Measurements from ENCODE around the gene CCL8.
A peak's percentile ranks its signal among the peaks of the same experiment; 100 is the strongest.
"Not testable (repeated sequence)": the region's sequence is repeated elsewhere in the genome, so short reads cannot be mapped to it uniquely, and the experiment has no call there.

The CCL8 gene

DNA sequence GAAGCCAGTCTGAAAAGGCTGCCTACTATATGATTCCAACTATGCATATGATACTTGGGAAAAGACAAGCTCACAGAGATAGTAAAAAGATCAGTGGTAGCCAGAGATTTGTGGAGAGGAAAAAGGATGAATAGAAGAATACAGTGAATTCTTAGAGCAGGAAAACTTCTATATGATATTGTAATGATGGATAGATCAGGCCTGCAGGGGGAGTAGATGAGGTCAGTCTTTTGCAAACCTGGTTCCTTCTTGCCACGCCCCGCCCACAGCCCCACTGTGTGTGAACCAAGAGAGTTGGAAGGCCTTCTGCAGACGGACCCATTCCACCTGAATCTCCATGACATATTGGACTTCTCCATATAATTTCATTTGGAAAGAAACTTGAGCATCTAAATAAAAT lies 761 bp upstream of the CCL8 start:
- peak in 1 of 5 experiments; percentile 25 for DNase-seq

DNA sequence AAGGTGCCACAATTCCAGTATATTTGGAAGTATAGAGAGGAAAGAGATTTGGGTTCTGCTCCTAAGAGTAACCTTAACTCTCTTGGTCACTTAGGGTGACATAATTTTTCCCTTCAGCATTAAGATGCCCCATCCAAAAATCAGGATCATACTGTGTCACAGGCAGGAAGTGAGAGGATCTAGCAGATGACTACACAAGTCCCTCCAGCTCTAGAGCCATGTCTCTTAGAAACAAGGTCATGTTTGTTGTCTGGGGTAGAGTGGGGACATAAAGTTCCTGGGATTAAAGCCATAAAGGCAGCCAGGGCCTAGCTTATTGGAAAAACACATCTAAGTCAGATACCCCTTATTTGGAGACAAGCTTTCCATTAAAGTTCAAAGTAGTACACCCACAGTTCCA lies 2.7 kb downstream of the CCL8 start:
- DNase-seq = no peak

DNA sequence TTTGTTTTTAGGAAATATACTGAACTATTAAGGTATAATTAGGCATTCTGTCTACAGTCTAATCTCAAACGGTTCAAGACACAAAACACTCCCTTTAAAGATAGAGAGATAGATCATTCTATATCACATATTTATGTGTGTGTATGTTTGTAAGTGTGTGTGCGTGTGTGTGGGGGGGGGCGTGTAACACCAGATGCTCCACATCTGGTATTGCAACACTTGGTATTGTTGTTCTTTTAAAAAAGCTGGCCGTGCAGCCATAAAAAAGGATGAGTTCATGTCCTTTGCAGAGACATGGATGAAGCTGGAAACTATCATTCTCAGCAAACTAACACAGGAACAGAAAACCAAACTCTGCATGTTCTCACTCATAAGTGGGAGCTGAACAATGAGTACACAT lies 8.3 kb downstream of the CCL8 start:
- DNase-seq = not testable (repeated sequence)

DNA sequence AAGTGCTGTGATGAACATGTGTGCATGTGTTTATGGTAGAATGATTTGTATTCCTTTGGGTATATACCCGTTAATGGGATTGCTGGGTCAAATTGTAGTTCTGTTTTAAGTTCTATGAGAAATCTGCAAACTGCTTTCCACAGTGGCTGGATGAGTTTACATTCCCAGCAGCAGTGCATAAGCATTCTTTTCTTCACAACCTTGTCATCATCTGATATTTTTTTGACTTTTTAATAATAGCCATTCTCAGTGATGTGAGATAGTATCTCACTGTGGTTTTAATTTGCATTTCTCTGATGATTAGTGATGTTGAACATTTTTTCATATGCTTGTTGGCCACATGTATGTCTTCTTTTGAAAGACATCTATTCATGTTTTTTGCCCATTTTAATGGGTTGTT lies 18.5 kb downstream of the CCL8 start:
- no peak for DNase-seq

DNA sequence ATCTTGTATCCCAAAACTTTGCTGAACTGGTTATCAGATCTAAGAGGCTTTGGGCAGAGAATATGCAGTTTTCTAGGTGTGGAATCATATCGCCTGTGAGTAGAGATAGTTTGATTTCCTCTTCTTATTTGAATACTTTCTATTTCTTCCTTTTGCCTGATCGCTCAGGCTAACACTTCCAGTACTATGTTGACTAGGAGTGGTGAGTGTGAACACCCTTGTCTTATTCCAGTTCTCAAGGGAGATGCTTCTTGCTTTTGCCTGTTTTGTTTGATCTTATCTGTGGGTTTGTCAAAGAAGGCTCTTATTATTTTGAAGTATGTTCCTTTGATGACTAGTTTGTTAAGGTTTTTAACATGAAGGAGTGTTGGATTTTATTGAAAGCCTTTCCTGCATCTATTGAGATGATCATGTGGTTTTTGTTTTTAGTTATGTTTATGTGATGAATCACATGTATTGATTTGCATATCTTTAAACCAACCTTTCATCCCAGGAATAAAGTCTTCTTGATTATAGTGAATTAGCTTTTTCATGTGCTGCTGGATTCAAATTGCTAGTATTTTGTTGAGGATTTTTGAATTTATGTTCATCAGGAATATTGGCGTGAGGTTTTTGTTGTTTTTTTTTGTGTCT lies 20.0 kb downstream of the CCL8 start:
- no peak for DNase-seq

DNA sequence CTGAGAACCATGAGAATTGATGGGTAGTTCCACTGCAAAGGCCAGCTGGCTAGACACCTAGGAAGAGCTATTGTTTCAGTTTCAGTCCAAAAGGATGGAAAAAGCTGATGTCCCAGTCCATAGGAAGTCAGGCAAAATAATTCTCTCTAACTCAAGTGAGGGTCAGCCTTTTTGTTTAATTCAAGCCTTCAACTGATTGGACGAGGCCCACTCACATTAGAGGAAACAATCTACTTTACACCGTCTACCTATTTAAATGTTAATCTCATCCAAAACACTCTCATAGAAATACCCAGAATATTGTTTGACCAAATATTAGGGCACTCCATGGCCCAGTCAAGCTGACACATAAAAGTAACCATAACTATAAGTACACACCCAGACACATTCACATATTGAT lies 22.7 kb downstream of the CCL8 start:
- no peak for DNase-seq

DNA sequence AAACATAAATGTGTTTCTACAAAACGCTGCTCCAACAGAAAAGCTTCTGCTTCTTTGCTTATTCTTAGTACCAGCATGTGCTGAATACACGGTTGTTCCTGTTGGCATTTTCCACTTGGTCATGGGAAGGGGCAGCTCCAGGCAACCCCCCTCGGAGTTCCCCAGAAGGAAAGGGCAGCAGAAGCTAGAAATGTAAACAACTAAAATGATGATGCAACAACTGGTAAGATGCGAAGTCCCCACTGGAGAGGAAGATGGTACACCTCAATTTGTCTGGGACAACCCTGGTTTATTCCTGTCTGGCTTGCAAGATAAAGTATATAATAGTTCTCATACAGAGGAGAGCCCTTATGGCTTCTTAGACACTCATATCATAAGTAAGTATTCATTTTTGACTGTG lies 27.8 kb downstream of the CCL8 start:
- DNase-seq = no peak

DNA sequence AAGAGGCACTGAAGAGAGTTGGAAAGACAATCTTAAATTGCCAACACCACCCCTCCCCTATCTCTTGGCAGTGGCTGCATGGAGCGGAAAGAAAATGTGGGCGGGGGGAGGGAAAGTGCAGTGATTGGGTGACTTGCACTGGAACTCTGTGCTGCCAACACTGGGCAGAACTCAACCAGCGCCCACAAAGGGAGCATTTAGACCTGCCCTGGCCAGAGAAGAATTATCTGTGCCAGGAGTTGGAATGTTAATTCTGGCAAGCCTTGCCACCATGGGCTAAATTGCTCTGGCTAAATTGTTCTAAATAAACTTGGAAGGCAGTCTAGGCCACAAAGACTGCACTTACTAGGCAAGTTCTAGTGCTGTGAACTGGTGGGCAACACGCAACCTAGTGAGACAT lies 30.5 kb downstream of the CCL8 start:
- DNase-seq = no peak

DNA sequence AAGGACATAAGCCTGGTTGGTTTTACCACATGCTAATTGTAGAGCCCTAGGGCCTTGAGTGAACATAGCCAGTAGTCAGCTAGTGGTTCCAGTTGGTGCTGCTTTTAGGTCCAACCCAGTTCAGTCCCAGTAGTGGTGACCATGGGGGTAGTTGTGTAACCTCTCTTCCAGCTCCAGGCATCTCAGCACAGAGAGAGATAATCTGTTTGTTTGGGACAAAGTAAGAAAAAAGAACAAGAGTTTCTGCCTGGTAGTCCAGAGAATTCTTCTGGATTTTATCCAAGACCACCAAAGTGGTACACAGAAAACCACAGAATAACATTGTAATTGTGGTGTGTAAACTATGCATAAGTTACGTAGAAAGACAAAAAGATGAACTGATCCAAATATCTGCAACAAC lies 31.9 kb downstream of the CCL8 start:
- DNase-seq = no peak

DNA sequence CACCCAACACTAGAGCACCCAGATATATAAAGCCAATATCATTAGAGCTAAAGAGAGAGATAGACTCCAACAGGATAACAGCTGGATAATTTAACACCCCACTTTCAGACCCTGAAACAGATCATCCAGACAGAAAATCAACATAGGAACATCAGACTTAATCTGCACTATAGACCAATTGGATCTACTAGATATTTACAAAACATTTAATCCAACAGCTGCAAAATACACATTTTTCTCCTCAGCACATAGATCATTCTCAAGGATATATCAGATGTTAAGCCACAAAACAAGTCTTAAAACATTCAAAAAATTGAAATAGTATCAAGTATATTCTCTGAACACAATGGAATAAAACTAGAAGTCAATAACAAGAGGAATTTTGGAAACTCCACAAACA lies 33.0 kb downstream of the CCL8 start:
- no peak for DNase-seq

DNA sequence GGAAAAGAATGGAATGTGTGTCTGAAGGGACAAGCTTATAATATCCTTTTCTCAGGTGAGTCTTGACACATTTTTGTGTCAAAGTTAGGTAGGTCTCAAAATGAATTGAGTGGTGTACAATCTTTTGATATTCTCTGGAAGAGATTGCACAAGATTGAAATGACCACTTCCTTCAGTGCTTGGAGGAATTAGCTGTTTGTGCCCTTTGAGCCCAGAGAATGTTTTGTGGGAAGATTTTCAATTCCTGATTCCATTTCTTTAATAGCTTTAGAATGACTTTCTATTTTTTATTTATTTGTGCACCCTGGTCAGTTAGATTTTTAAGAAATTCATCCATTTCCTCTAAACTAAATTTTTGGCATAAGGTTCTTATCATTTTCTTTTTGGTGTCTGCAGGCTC lies 35.4 kb downstream of the CCL8 start:
- DNase-seq = no peak

DNA sequence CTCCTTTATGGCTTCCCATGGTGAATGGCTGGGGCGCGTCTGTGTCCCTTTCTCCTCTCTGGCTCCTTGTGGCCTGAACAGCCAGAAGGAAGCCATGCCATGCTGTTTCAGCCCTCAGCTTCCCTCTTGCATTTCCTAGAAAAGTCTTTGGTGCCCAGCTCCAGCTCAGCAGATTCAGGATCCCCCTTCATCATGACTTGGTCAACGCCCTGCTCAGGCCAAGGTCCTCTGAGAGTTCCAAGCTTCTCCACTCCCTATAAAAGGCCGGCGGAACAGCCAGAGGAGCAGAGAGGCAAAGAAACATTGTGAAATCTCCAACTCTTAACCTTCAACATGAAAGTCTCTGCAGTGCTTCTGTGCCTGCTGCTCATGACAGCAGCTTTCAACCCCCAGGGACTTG lies 37.0 kb downstream of the CCL8 start, which contains the start of gene CCL13:
Gene CCL13, plus strand, starts transcription at position 287 of the 400 bp plus-strand sequence. Its CDS starts 47 bp downstream, at position 334.
- no peak for DNase-seq

DNA sequence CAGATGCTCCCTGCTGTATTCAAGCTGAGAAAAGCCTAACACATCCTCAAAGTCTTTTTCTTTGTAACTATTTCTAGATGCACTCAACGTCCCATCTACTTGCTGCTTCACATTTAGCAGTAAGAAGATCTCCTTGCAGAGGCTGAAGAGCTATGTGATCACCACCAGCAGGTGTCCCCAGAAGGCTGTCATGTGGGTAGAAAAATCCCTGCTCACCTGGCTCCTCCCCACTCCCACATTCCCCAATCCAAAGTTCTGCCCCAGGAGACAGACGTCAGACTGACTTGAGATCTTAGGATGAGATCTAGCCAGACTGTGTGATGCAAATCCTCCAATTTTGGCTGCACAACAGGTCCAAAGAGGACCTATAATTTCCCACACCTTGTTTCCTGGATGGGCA lies 38.2 kb downstream of the CCL8 start:
- DNase-seq = no peak

DNA sequence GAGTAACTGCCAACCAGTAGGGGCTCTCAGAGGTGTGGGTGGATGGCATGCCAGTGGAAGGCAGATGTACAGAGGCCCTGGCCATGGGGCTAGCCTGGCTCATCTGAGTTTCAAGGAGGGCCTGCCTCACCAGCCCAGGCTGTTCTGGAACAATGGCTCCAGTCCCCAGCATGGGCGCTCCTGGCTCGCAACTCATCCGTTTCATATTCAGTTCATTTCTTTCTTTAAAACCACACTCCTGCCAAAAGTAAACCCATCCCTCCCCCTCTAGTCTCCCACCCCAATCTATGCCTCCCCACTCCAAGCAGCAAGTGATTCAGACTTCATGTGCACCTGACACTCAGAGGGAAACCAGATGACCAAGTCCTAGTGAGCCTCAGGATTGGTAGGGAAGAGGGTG lies 39.4 kb downstream of the CCL8 start:
- no peak for DNase-seq

DNA sequence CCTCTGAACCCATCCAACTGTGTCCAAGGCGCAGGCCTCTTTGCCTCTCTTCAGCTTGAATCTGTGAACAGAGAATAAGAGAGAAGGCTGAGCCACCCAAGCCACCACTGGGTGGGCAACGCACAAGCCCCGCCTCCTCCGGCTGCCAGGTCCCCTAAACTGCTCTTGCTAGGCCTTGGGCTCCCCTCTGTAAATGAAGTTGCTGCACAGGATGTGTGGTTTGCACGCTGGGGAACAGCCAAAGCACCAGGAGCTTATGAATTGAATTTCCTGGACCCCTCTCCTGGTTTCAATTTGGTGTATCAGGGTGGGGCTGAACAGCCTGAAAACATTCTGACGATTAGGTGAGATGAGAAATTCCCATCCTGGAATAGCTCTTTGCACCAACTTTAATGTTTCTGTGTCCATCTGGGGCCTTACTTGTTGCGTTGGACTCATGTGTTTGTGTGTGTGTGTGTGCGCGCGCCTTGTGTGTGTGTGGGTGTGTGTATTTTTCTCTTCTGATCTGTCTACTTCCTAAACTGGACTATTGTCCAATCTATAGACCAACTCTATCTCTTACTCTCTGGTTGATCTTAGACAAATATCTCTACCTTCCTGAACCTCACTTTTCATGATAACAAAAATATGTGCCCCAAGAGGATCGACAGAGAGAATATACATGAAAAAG lies 41.5 kb downstream of the CCL8 start:
- no peak for DNase-seq

DNA sequence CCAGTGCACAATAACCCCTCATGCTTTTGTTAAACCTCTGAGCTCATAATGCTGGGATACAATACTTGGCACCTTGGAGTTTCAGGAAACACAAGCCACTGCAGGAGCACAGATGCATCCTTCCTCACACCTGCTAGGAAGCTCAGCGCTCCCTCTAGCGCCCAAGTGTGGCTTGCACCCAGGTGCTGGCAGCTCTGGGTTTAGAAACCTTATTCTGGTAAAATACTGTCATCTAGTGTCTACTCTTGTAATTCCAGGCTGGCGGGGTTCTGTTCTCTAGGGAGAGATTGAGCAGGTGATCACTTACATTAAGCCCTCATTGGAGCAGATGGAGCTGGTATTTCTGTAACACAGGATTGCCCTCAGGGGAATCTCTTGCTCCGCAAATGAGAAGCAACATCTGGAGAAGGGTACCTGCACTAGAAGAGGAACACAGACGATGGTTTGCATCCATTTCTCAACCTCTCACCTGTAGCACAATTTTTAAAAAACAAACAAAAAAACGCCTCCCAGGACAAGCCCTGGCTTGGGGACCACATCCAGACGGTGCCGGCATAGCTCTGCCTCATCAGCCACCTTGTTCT lies 42.3 kb downstream of the CCL8 start:
- peak in 4 of 5 experiments; percentile 16 to 85 (median 37) for DNase-seq

DNA sequence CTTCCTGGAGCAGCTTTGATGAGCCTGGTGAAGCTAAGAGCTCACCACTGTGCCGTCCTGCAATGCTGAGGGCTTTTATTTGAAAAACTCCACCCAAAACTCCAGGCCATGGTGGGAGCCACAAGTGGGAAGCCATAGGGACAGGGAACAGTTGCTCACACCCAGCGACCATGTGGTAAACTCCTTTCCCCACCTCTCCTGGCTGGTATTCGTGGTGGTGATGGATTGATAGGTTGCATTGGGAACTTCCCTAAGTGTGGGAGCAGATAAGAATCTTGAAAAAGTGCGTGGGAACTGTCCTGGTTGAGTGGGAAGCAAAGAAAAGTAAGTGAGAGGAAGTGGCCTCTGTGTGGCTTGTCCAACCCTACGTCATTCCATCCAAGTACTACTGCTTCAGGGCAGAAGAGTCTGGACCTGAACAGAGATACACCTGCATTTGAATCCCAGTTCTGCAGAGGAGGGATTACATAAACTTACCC lies 44.0 kb downstream of the CCL8 start, which contains the start of gene CCL1:
Gene CCL1, minus strand, starts transcription at position 51 of the 479 bp plus-strand sequence. CDS start 72 bp downstream, outside the sequence.
- DNase-seq = no peak

DNA sequence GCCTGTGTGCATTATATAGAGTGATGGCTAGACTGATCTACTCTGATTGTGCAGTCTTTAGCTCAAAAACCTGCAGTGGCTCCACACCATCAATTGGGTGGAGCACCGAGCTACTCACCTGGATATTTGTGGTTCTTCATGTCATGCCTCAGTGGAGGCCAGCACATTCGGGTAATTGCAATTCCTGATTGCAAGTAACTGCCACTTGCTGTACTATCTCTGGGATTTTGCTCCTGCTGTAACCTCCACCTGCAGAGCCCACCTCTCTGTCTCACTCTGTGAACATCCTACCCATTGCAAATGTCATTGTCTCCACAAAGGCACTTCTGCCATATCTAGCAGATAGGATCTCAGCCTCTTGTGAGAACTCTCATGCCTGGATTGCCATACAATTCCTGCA lies 45.5 kb downstream of the CCL8 start:
- no peak for DNase-seq

DNA sequence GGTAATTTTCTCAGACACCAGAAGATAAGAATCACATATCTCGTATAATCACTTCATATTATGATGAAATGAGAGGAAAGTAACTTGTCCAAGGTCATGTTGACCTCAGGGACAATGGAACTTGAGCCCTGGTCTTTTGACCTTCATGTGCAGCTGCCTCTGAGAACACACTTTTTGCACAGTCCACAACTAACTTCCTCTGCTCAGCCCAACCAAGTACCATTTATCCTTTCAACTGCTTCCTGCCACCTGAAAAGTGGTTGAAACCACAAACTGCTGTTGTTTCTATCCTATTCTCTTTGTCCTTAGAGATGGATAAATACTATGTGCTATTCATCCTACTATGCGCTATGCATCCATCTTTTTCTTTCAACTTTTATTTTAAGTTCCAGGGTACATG lies 46.1 kb downstream of the CCL8 start:
- peak in 1 of 5 experiments; percentile 79 for DNase-seq

DNA sequence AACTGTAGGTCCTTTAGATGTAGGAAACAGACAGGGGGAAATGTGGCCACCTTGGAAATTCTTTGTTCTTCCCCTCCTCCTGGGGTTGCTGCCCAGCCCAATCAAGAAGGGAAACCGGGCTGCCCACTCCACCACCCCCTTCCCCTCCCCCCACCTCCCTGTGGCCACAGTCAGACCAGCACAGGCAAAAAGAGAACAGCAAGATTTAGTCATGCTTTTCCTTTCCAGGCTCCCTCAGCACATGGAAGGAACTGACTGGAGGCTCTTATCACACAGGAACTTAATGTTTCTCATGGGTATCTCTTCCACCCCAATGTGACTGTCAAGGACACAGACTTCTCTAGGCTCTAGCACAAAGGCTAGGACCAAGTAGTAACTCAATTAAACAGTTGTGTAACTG lies 46.8 kb downstream of the CCL8 start:
- DNase-seq = no peak

DNA sequence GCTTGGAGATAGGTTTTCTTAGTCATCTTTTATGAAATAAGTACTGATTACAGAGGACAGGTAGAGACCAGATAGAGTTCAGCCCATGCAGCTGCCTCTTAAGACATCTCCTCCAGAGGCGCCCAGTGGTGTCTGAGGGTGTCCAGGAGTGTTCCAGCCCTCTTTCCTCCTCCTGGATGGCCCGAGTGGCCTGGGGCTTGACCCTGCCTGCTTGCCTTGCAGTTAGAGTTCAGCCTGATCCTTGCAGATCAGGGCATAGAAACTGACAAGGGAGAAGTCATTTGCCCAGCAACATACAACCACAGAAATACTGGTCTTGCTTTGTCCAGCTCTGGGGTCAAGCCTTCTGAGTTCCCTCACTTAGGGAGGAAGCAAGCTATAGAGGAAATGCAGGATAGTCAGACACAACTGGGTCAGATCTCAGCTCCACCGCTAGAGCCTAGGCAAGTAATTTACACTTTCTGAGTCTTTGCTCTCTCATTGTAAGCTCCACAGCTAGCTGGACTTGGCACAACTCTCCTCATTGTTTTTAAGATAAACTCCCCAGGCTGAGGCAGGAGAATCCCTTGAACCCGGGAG lies 47.4 kb downstream of the CCL8 start:
- no peak for DNase-seq

DNA sequence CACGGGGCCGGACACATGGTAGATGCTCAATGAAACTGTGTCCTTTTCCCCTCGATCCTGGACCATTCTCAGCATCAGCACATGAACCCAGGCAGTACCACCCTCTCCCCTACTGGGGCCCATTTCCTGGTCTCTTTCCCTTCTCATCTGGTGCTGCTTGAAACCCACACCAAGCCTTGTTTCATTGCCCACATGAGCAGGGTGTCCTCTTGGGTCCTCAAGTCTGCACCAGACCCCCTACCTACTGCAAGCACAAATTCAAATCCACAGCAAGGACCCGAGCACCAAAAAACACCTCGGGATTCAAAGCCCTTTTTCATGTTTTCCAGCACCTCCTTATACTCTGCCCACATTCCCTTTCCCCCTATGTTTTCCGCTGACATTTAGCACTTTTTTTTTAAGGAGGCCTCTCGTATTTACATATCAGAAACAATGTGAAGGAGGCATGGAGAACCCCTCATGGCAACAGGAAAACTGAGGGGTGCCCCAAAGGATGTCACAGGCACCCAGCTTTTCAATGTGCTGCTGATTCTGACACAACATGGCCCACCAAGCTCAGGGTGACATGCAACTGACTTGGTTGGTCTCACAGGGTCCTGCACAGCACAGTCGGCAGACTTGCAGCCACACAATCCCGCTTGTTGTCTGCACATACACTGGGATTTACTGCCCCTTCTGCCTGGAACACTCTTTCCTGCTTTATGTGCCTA lies 48.4 kb downstream of the CCL8 start:
- no peak for DNase-seq

All from T-helper 2 cell (primary cell).